ENCODE data around the gene B3GNT8.

Gene B3GNT8

DNA sequence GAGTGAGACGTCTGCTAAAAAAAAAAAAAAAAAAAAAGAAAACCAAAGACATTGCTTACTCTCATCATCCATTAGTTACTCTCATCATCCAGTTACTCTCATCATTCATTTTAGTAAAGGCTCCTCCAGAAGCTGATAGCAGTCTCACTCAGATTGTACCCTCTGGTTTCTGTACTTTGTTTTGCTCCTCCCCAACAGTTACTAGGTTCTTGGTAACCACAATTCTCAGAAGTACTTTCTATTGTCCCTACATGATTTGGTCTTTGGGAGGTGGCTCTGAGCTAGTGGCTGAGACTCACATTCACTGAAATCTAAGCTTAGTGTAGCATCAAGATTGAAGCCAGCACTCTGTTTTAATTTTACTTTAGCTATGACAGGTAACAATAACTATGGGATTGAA is 30.1 kb upstream of the B3GNT8 start:
- Histone ChIP-seq H3K4me1 (peaks cover 3% of the 10 kb centered on the region), H3K79me2 (no peaks in the 10 kb centered on the region), H3K4me2 (ENCODE audit: low read length) (no peak overlapping the region), H3K36me3 (ENCODE audit: control insufficient read depth, insufficient read depth, low read length) (no peaks in the 10 kb centered on the region), H3K9ac (no peak overlapping the region), H3K27me3 (ENCODE audit: control insufficient read depth, insufficient read depth, low read length) (no peaks in the 10 kb centered on the region), H2AFZ (no peak overlapping the region), H3K4me3 (ENCODE audit: low read depth, low read length) (no peak overlapping the region), H3K27ac (no peak overlapping the region), H3K9me3 (ENCODE audit: control insufficient read depth, low read length) (no peaks in the 10 kb centered on the region)
- no peak for TF ChIP-seq CTCF (IDR thresholded peaks at IDR 0.05)

- Histone ChIP-seq H3K27ac (no peak overlapping the region), H3K9ac (no peak overlapping the region), H3K9me3 (ENCODE audit: control insufficient read depth, low read length) (no peaks in the 10 kb centered on the region), H3K4me2 (ENCODE audit: low read length) (no peak overlapping the region), H3K4me3 (ENCODE audit: low read depth, low read length) (no peak overlapping the region), H3K36me3 (ENCODE audit: control insufficient read depth, insufficient read depth, low read length) (no peaks in the 10 kb centered on the region), H2AFZ (peak overlapping the region; percentile 2), H3K27me3 (ENCODE audit: control insufficient read depth, insufficient read depth, low read length) (no peaks in the 10 kb centered on the region), H3K79me2 (no peaks in the 10 kb centered on the region), H3K4me1 (peaks cover 3% of the 10 kb centered on the region)
- no peak for TF ChIP-seq CTCF (IDR thresholded peaks at IDR 0.05)
Measured at GRCh38 chr19:41456342-41456918, 29.3 kb upstream of the B3GNT8 start.

DNA sequence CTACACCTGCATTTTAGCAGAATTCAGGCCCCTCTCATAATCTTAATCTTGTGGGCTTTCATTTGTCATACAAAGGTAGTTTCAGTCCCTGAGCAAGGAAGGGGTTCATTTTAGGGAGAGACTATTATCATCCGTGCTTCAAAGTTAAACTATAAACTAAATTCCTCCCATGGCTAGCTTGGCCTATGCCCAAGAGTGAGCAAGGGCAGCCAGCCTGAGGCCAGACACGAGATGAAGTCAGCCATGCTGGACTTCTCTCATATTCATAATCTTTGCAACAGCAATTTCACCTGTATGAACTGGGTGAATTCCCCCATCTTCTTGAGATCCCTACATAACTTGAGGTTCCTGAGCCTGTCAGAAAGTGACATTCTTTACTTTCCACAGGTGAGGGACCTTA is 28.8 kb upstream of the B3GNT8 start:
- H3K4me2 ChIP-seq (ENCODE audit: low read length): no peak overlapping the region
- H3K27ac ChIP-seq: no peak overlapping the region
- no peaks in the 10 kb centered on the region for H3K27me3 ChIP-seq (ENCODE audit: control insufficient read depth, insufficient read depth, low read length)
- no peak overlapping the region for H3K9ac ChIP-seq
- no peaks in the 10 kb centered on the region for H3K9me3 ChIP-seq (ENCODE audit: control insufficient read depth, low read length)
- no peaks in the 10 kb centered on the region for H3K36me3 ChIP-seq (ENCODE audit: control insufficient read depth, insufficient read depth, low read length)
- H3K79me2 ChIP-seq: no peaks in the 10 kb centered on the region
- H3K4me1 ChIP-seq: peaks cover 3% of the 10 kb centered on the region
- H3K4me3 ChIP-seq (ENCODE audit: low read depth, low read length): no peak overlapping the region
- TF ChIP-seq CTCF (IDR thresholded peaks at IDR 0.05): no peak
- H2AFZ ChIP-seq: no peak overlapping the region

DNA sequence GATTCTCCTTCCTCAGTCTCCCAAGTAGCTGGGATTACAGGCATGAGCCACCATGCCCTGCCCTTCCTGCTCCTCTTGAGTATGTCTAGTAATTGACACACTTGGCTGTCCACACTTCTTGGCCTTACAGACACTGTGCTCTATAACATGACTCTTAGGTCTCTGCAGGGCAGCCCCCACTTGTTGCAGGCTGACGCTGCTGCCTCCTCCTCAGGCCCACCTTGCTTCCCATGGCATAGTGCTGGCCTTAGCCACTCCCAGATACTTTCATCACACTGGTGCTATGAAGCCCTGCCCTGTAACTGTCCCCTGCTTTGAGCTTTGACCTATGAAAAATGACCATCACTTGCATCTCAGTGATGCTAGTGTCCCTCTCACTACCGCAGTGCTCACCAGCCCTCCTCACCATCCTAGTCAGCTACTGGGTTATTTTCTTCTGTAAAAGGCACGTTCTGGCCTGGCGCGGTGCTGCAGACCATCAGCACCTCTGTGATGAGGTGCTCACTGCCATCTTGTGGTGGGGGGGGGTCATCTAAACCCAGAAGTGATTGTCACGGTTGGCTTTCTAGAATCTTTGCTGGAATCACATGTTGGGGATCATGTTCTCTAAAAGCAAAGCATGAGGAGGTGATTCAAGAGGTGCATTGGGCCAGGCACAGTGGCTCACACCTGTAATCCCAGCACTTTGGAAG is 25.6 kb upstream of the B3GNT8 start:
- no peaks in the 10 kb centered on the region for H3K27me3 ChIP-seq (ENCODE audit: control insufficient read depth, insufficient read depth, low read length)
- no peak overlapping the region for H3K9ac ChIP-seq
- no peak overlapping the region for H3K27ac ChIP-seq
- peaks cover 3% of the 10 kb centered on the region for H3K4me1 ChIP-seq
- no peak overlapping the region for H3K4me3 ChIP-seq (ENCODE audit: low read depth, low read length)
- H3K79me2 ChIP-seq: no peaks in the 10 kb centered on the region
- H2AFZ ChIP-seq: no peak overlapping the region
- H3K4me2 ChIP-seq (ENCODE audit: low read length): no peak overlapping the region
- no peak for TF ChIP-seq CTCF (IDR thresholded peaks at IDR 0.05)
- H3K9me3 ChIP-seq (ENCODE audit: control insufficient read depth, low read length): no peaks in the 10 kb centered on the region
- no peaks in the 10 kb centered on the region for H3K36me3 ChIP-seq (ENCODE audit: control insufficient read depth, insufficient read depth, low read length)

- no peaks in the 10 kb centered on the region for H3K79me2 ChIP-seq
- no peaks in the 10 kb centered on the region for H3K9me3 ChIP-seq (ENCODE audit: control insufficient read depth, low read length)
- no peaks in the 10 kb centered on the region for H3K27me3 ChIP-seq (ENCODE audit: control insufficient read depth, insufficient read depth, low read length)
- TF ChIP-seq CTCF (IDR thresholded peaks at IDR 0.05): no peak
- H3K4me2 ChIP-seq (ENCODE audit: low read length): no peak overlapping the region
- H2AFZ ChIP-seq: no peak overlapping the region
- H3K4me1 ChIP-seq: no peaks in the 10 kb centered on the region
- no peaks in the 10 kb centered on the region for H3K36me3 ChIP-seq (ENCODE audit: control insufficient read depth, insufficient read depth, low read length)
- no peak overlapping the region for H3K4me3 ChIP-seq (ENCODE audit: low read depth, low read length)
- no peak overlapping the region for H3K9ac ChIP-seq
- H3K27ac ChIP-seq: no peak overlapping the region
Measured at GRCh38 chr19:41449865-41450178, 22.6 kb upstream of the B3GNT8 start.
